Sigmoid colon (tissue), 7 donors: ENCODE data around the gene REEP2. TPM values are rescaled to one million over a fixed set of nuclear protein-coding genes. Genes with fewer than 3 reads are reported as not detected.

ENCODE experiments used
- DNase-seq: peaks from one replicate; pipeline ENCODE4 v3.0.0-alpha.2; 2019
- H3K27ac ChIP-seq, 4 donors: fragments of 200-600 bp; sonication (generic); one replicate each; pipeline ENCODE4 v1.5.1; 2016 to 2019; ENCODE audit warnings: mild to moderate bottlenecking in 1 of 4
- H3K27me3 ChIP-seq, 3 donors: fragments of 200-600 bp; sonication (generic); one replicate each; pipeline ENCODE4 v1.5.1; 2019; ENCODE audit warnings: mild to moderate bottlenecking in 1 of 3
- H3K36me3 ChIP-seq, 4 donors: fragments of 200-600 bp; sonication (generic); one replicate each; pipeline ENCODE4 v1.5.1; 2016 to 2019
- H3K4me1 ChIP-seq, 4 donors: fragments of 200-600 bp; sonication (generic); one replicate each; pipeline ENCODE4 v1.5.1; 2017 to 2019
- H3K4me3 ChIP-seq, 4 donors: fragments of 200-600 bp; sonication (generic); one replicate each; pipeline ENCODE4 v1.5.1; 2017 to 2019; ENCODE audit warnings: mild to moderate bottlenecking in 2 of 4, moderate library complexity in 1 of 4
- H3K9me3 ChIP-seq, 4 donors: fragments of 200-600 bp in 3 of 4; sonication (generic) in 3 of 4; one replicate each; pipeline versions ENCODE4 v1.5.1 to v1.6.1; 2013 to 2019
- CTCF ChIP-seq, 4 experiments: fragments of 450-650 bp in 3 of 4; fragments of 200-600 bp in 1 of 4; IDR thresholded peaks; one replicate each; pipeline ENCODE4 v1.5.1; 2016 to 2019; ENCODE audit warnings: antibody characterized with exemption in 4 of 4, mild to moderate bottlenecking in 3 of 4, moderate library complexity in 2 of 4
- EP300 ChIP-seq, 4 donors: sonication (generic); formaldehyde crosslinking; IDR thresholded peaks; one replicate each; pipeline ENCODE4 v1.6.1; 2017; ENCODE audit warnings: antibody characterized with exemption in 4 of 4
- POLR2A ChIP-seq, 2 donors: fragments of 450-650 bp; IDR thresholded peaks; one replicate each; pipeline ENCODE4 v1.6.1; 2016; ENCODE audit warnings: antibody characterized with exemption in 2 of 2, mild to moderate bottlenecking in 2 of 2, moderate library complexity in 2 of 2
- POLR2AphosphoS5 ChIP-seq, 4 donors: sonication (generic); formaldehyde crosslinking; IDR thresholded peaks; one replicate each; pipeline ENCODE4 v1.6.1; 2017; ENCODE audit warnings: antibody characterized with exemption in 4 of 4
- WGBS, 2 donors: extraction: QIAGEN DNeasy Blood & Tissue Kit; methylation state at CpG; one replicate each; pipeline ENCODE4 v1.1.7; 2013; 5-methylcytosine and 5-hydroxymethylcytosine counted together
- intact Hi-C: fragments of 100-400 bp; cut with DNase I; formaldehyde crosslinking; loops from one replicate; pipeline ENCODE4 v1.15.1; 2023
- polyA plus RNA-seq, 3 donors: library from polyadenylated mRNA; stranded (reverse); fragments of 200-250 nt; gene quantifications; one replicate each; pipeline ENCODE4 v1.2.3, GENCODE V29; 2013
- total RNA-seq, 4 donors: library from RNA; depleted of rRNA; stranded (reverse); fragments of >200 nt; gene quantifications; one replicate each; pipeline ENCODE4 v1.1.0, GENCODE V29; 2016
- donor health status: healthy with polysubstance abuse.
- donor health status: Bipolar disorder and iron deficiency.
- donor health status: healthy.

The REEP2 gene
- total and polyA plus RNA-seq, 7 donors = 0.92 to 24.6 (median 7.7) TPM

- intact Hi-C loops = no loop called here
- Histone ChIP-seq H3K27ac (no peak overlapping the region), H3K27me3 (no peaks in the 10 kb centered on the region), H3K36me3 (no peaks in the 10 kb centered on the region), H3K9me3 (no peaks in the 10 kb centered on the region), H3K4me3 (no peak overlapping the region), H3K4me1 (peaks cover 0 to 21% (median 14%) of the 10 kb centered on the region in 4 donors)
- no peak for DNase-seq
- TF ChIP-seq CTCF (IDR thresholded peaks at IDR 0.05) = no peak
- no peak for TF ChIP-seq POLR2AphosphoS5 (IDR thresholded peaks at IDR 0.05)
- TF ChIP-seq EP300 (IDR thresholded peaks at IDR 0.05) = no peak
- TF ChIP-seq POLR2A (IDR thresholded peaks at IDR 0.05) = no peak
- 38 to 69% methylated on average over 11 of the region's 11 CpGs for WGBS, 2 donors
Measured at GRCh38 chr5:138458384-138458783, 19.5 kb downstream of the REEP2 start.

GRCh38 chr5:138458856-138459255 is 20.0 kb downstream of the REEP2 start:
- Histone ChIP-seq H3K27ac (no peak overlapping the region), H3K36me3 (no peaks in the 10 kb centered on the region), H3K4me1 (peaks cover 0 to 22% (median 16%) of the 10 kb centered on the region in 4 donors), H3K27me3 (no peaks in the 10 kb centered on the region), H3K9me3 (no peaks in the 10 kb centered on the region), H3K4me3 (no peak overlapping the region)
- TF ChIP-seq EP300 (IDR thresholded peaks at IDR 0.05) (no peak), POLR2AphosphoS5 (IDR thresholded peaks at IDR 0.05) (no peak), POLR2A (IDR thresholded peaks at IDR 0.05) (no peak), CTCF (IDR thresholded peaks at IDR 0.05) (no peak)
- WGBS, 2 donors = 86 to 87% methylated on average over 9 of the region's 9 CpGs
- intact Hi-C loops = no loop called here
- no peak for DNase-seq

GRCh38 chr5:138459311-138459933 is 20.6 kb downstream of the REEP2 start:
- no peaks in the 10 kb centered on the region for H3K9me3 ChIP-seq
- no peaks in the 10 kb centered on the region for H3K27me3 ChIP-seq
- no peaks in the 10 kb centered on the region for H3K36me3 ChIP-seq
- peaks cover 0 to 22% (median 16%) of the 10 kb centered on the region in 4 donors for H3K4me1 ChIP-seq
- intact Hi-C loops = no loop called here
- TF ChIP-seq CTCF (IDR thresholded peaks at IDR 0.05) (no peak), EP300 (IDR thresholded peaks at IDR 0.05) (no peak), POLR2AphosphoS5 (IDR thresholded peaks at IDR 0.05) (no peak), POLR2A (IDR thresholded peaks at IDR 0.05) (no peak)
- no peak overlapping the region for H3K4me3 ChIP-seq
- no peak overlapping the region for H3K27ac ChIP-seq
- 59 to 87% methylated on average over 11 of the region's 11 CpGs for WGBS, 2 donors
- DNase-seq = no peak

- WGBS, 2 donors = 78 to 82% methylated on average over 4 of the region's 4 CpGs
- Histone ChIP-seq H3K27ac (no peak overlapping the region), H3K36me3 (no peaks in the 10 kb centered on the region), H3K27me3 (no peaks in the 10 kb centered on the region), H3K4me3 (no peak overlapping the region), H3K9me3 (no peaks in the 10 kb centered on the region), H3K4me1 (peaks cover 0 to 22% (median 16%) of the 10 kb centered on the region in 4 donors)
- intact Hi-C loops = no loop called here
- no peak for DNase-seq
- TF ChIP-seq POLR2A (IDR thresholded peaks at IDR 0.05) (no peak), CTCF (IDR thresholded peaks at IDR 0.05) (no peak), POLR2AphosphoS5 (IDR thresholded peaks at IDR 0.05) (no peak), EP300 (IDR thresholded peaks at IDR 0.05) (no peak)
Measured at GRCh38 chr5:138460032-138460693, 21.3 kb downstream of the REEP2 start.
